Measurements from ENCODE around the gene C3orf70.

DNA sequence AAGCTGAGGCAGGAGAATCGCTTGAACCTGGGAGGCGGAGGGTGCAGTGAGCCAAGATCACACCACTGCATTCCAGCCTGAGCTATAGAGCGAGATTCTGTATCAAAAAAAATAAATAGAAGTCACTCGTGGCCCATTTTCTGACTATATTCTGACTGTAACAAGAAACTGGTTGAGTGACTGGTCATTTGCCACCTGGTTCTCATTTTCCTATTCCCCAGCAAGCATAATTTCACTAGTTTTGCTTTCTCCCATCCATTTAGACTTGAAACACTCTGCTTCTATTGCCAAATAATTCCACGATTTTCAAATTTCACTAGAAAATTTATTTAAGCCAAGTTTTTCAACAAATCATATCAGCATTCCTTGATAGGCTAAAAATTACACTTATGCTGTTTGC is 40.7 kb downstream of the C3orf70 start:
- TF ChIP-seq, protein P1, sequence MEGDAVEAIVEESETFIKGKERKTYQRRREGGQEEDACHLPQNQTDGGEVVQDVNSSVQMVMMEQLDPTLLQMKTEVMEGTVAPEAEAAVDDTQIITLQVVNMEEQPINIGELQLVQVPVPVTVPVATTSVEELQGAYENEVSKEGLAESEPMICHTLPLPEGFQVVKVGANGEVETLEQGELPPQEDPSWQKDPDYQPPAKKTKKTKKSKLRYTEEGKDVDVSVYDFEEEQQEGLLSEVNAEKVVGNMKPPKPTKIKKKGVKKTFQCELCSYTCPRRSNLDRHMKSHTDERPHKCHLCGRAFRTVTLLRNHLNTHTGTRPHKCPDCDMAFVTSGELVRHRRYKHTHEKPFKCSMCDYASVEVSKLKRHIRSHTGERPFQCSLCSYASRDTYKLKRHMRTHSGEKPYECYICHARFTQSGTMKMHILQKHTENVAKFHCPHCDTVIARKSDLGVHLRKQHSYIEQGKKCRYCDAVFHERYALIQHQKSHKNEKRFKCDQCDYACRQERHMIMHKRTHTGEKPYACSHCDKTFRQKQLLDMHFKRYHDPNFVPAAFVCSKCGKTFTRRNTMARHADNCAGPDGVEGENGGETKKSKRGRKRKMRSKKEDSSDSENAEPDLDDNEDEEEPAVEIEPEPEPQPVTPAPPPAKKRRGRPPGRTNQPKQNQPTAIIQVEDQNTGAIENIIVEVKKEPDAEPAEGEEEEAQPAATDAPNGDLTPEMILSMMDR (IDR thresholded peaks at IDR 0.05 in 8 of 11, conservative IDR thresholded peaks at IDR 0.05 in 3 of 11), result no peak
- TF ChIP-seq POLR2A (IDR thresholded peaks at IDR 0.05), result no peak
- no peak for TF ChIP-seq POLR2AphosphoS5 (IDR thresholded peaks at IDR 0.05)

Measured in spleen (tissue), 7 donors.